Measurements from ENCODE around the gene TEPSIN.

- TF ChIP-seq CTCF (IDR thresholded peaks at IDR 0.05; ENCODE audit: low read length) (no peak), EZH2 (optimal IDR thresholded peaks at IDR 0.05; ENCODE audit: low read depth, low read length) (no peak)
Measured at GRCh38 chr17:81206166-81206565, 32.7 kb downstream of the TEPSIN start.
